Mucosa of stomach (tissue), 1 donor: ENCODE data around the gene DHX57.

ENCODE experiments used
- H3K27me3 ChIP-seq: one replicate; pipeline ENCODE4 v1.7.0; 2013; ENCODE audit warnings: mild to moderate bottlenecking, low read length; ENCODE audit not compliant: control insufficient read depth, insufficient read depth
- H3K36me3 ChIP-seq: one replicate; pipeline ENCODE4 v1.7.0; 2013; ENCODE audit warnings: low read length; ENCODE audit not compliant: control insufficient read depth, insufficient read depth
- H3K4me1 ChIP-seq: one replicate; pipeline ENCODE4 v1.7.0; 2013; ENCODE audit warnings: mild to moderate bottlenecking, low read length; ENCODE audit not compliant: control insufficient read depth, insufficient read depth
- H3K4me3 ChIP-seq: one replicate; pipeline ENCODE4 v1.7.0; 2013; ENCODE audit warnings: low read length
- H3K9ac ChIP-seq: one replicate; pipeline ENCODE4 v1.7.0; 2013; ENCODE audit warnings: mild to moderate bottlenecking, low read length, moderate library complexity
- H3K9me3 ChIP-seq: one replicate; pipeline ENCODE4 v1.7.0; 2013; ENCODE audit warnings: mild to moderate bottlenecking, low read length, moderate library complexity; ENCODE audit not compliant: control insufficient read depth
- donor health status: Pancreatic carcinoma.

The DHX57 gene

GRCh38 chr2:38875576-38876367 is at the start of gene DHX57, which contains the start of gene MORN2:
Gene DHX57, minus strand, starts transcription at chr2:38875934. Its CDS starts 7,529 bp downstream, at chr2:38868405.
Gene MORN2, plus strand, starts transcription at chr2:38875976.
- Histone ChIP-seq H3K9me3 (no peaks in the 10 kb centered on the region), H3K9ac (peak within 1 kb of the TSS; percentile 76), H3K4me3 (peak within 1 kb of the TSS; percentile 87), H3K36me3 (no peaks in the 10 kb centered on the region), H3K4me1 (peaks cover 9% of the 10 kb centered on the region), H3K27me3 (no peaks in the 10 kb centered on the region)

DNA sequence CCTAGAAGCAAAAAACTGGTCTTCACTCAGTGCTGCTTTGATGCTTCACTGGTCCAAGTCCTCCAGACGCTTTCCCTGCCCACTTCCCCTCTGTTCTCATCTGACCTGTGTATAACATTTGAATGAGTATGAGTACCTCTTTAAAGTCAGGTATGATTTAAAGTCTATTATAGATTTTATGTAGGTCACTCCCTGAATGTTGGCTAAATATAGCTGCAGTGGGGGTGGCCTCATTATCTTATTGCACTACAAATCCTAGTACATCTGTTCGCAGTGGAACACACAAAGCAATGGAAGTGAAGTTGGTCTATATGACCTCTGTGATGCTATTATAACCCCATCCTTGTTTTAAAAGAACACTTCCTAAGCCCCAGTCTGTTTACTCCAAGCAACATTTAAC is 47.2 kb upstream of the DHX57 start:
- Histone ChIP-seq H3K4me3 (no peak overlapping the region), H3K36me3 (no peaks in the 10 kb centered on the region), H3K4me1 (no peaks in the 10 kb centered on the region), H3K9me3 (no peaks in the 10 kb centered on the region), H3K9ac (no peak overlapping the region), H3K27me3 (no peaks in the 10 kb centered on the region)

DNA sequence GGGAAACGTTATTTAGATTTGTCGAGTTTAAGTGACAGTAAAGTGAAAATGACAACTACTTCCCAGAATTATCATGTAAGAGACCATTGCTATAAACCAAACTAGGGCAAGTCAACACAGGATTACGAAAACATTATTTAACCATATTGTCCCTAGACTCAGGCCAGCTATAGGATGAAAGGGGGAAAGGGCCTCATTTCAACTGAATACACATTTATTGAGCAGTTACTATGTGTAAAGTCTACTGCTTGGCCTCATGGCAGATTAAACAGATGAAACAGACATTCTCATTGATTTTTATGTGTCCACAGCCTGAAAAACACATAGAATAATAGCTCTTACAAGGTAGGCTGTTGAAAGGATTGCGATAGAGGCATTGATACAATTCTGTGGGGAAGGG is 46.7 kb upstream of the DHX57 start:
- H3K27me3 ChIP-seq: no peaks in the 10 kb centered on the region
- H3K4me1 ChIP-seq: no peaks in the 10 kb centered on the region
- no peaks in the 10 kb centered on the region for H3K9me3 ChIP-seq
- no peak overlapping the region for H3K4me3 ChIP-seq
- no peaks in the 10 kb centered on the region for H3K36me3 ChIP-seq
- no peak overlapping the region for H3K9ac ChIP-seq

- Histone ChIP-seq H3K9ac (no peak overlapping the region), H3K4me3 (no peak overlapping the region), H3K27me3 (no peaks in the 10 kb centered on the region), H3K36me3 (no peaks in the 10 kb centered on the region), H3K4me1 (no peaks in the 10 kb centered on the region), H3K9me3 (no peaks in the 10 kb centered on the region)
These were observed 36.9 kb upstream of the DHX57 start for GRCh38 chr2:38912619-38913018.

GRCh38 chr2:38911191-38911590 is 35.5 kb upstream of the DHX57 start:
- no peaks in the 10 kb centered on the region for H3K9me3 ChIP-seq
- no peak overlapping the region for H3K4me3 ChIP-seq
- no peaks in the 10 kb centered on the region for H3K36me3 ChIP-seq
- H3K4me1 ChIP-seq: no peaks in the 10 kb centered on the region
- H3K27me3 ChIP-seq: no peaks in the 10 kb centered on the region
- no peak overlapping the region for H3K9ac ChIP-seq

DNA sequence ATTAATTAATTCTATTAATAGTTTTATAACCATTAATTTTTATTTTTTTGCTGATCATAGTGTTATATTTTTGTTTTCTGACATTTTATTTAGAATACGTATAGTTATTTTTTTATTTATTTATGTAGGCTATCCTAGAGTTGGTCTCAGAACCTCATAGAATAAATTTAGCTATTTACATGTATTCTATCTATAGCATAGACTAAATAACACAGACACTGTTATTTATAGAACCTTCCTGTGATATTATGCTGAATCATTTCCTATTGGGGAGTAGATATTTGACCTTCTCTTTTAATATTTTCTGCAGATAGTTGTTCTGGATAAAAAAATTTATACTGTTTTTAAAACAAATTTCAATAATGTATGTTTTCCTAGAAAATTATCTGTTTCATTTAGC is 34.1 kb upstream of the DHX57 start:
- Histone ChIP-seq H3K36me3 (no peaks in the 10 kb centered on the region), H3K4me1 (no peaks in the 10 kb centered on the region), H3K9ac (no peak overlapping the region), H3K27me3 (no peaks in the 10 kb centered on the region), H3K9me3 (no peaks in the 10 kb centered on the region), H3K4me3 (no peak overlapping the region)

DNA sequence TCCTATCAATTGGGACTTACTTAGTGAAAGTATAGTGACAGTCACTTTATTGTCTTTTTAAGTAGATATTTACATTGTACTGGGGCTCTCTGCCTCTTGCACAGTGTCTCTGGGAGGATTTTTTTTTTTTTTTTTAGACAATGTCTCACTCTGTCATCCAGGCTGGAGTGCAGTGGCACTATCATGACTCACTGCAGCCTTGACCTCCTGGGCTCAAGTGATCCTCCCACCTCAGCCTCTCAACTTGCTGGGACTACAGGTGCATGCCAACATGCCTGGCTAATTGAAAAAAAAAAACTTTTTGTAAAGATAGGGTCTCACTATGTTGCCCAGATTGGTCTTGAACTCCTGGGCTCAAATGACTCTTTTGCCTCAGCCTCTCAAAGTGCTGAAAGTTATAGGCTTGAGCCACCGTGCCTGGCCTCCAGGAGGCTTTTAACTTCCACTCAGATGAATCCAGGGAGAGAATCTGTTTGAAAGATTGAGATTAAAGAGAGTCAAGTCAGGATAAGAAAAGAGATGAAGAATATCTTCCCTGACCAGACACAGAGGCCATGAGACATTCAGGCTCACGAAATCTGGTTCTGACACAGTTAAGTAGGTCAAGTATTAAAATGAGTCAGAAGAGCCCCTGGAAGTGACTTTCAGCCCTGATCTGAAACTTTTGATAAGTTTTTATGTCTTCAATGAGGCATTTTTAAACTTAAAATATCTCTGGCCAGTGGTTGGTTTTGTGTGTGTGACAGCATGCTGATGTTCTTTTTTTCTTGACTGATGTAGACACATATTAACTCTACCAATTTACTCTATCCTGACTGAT is 32.2 kb upstream of the DHX57 start:
- Histone ChIP-seq H3K36me3 (no peaks in the 10 kb centered on the region), H3K9me3 (no peaks in the 10 kb centered on the region), H3K4me3 (no peak overlapping the region), H3K9ac (no peak overlapping the region), H3K27me3 (no peaks in the 10 kb centered on the region), H3K4me1 (no peaks in the 10 kb centered on the region)

GRCh38 chr2:38907242-38907641 is 31.5 kb upstream of the DHX57 start:
- H3K27me3 ChIP-seq: no peaks in the 10 kb centered on the region
- no peaks in the 10 kb centered on the region for H3K4me1 ChIP-seq
- H3K9me3 ChIP-seq: no peaks in the 10 kb centered on the region
- no peak overlapping the region for H3K4me3 ChIP-seq
- no peaks in the 10 kb centered on the region for H3K36me3 ChIP-seq
- H3K9ac ChIP-seq: no peak overlapping the region

- no peak overlapping the region for H3K4me3 ChIP-seq
- H3K27me3 ChIP-seq: no peaks in the 10 kb centered on the region
- H3K9me3 ChIP-seq: no peaks in the 10 kb centered on the region
- H3K4me1 ChIP-seq: no peaks in the 10 kb centered on the region
- no peak overlapping the region for H3K9ac ChIP-seq
- H3K36me3 ChIP-seq: no peaks in the 10 kb centered on the region
These were observed 29.5 kb upstream of the DHX57 start for GRCh38 chr2:38905251-38905650.

DNA sequence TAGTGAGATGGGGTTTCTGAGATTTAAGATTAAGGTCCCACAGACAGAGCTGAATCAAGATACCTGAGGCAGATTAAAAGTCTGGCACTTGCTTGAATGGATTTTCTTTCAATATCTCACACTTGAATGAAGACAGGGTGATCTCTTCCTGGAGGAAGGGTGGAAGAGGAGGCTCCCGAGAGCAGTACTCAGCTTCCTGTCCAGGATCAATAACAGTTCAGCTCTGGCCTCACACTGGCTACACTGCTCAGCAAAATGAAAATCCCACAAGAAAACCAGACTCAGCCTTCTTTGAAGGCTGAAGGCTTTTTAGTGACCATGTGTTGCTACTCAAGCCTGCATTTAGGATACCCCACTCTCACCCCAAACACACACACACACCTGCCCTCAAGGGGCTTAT is 25.0 kb upstream of the DHX57 start:
- Histone ChIP-seq H3K4me1 (no peaks in the 10 kb centered on the region), H3K4me3 (no peak overlapping the region), H3K9ac (no peak overlapping the region), H3K36me3 (no peaks in the 10 kb centered on the region), H3K27me3 (no peaks in the 10 kb centered on the region), H3K9me3 (no peaks in the 10 kb centered on the region)

DNA sequence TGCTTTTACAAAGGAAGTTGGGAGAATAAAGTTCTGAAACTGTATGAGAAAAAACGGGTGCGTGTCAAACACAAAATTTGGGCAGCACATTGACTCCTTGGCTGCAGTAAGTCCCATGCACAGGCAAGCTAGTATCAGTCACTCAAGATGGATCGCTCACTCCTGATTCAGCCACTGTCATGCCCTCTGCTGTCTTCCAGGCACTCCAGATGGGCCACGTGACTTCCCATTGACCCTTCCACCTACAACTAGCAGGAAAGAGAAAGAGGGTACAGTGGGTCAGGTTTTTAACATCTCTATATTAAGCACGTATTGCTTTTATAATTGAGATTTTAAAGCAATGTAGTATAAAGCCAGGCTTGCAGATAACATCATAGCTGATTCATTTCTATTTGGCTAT is 22.5 kb upstream of the DHX57 start:
- H3K9me3 ChIP-seq: no peaks in the 10 kb centered on the region
- H3K9ac ChIP-seq: no peak overlapping the region
- H3K36me3 ChIP-seq: no peaks in the 10 kb centered on the region
- H3K4me3 ChIP-seq: no peak overlapping the region
- no peaks in the 10 kb centered on the region for H3K27me3 ChIP-seq
- no peaks in the 10 kb centered on the region for H3K4me1 ChIP-seq

GRCh38 chr2:38892819-38893218 is 17.1 kb upstream of the DHX57 start:
- no peaks in the 10 kb centered on the region for H3K27me3 ChIP-seq
- no peaks in the 10 kb centered on the region for H3K36me3 ChIP-seq
- no peaks in the 10 kb centered on the region for H3K4me1 ChIP-seq
- H3K9me3 ChIP-seq: no peaks in the 10 kb centered on the region
- H3K9ac ChIP-seq: no peak overlapping the region
- H3K4me3 ChIP-seq: no peak overlapping the region
